Neuronal stem cell (in vitro differentiated cells): ENCODE results near the gene BUD23.

Source experiments
- DNase-seq: peaks from one replicate; pipeline ENCODE4 v3.0.0-alpha.2; 2013; ENCODE audit warnings: low spot score
- H2AFZ ChIP-seq: one replicate; pipeline ENCODE4 v1.6.1; 2013; ENCODE audit warnings: mild to moderate bottlenecking, low read length, inconsistent platforms
- H2AK5ac ChIP-seq: 2 replicates; pipeline ENCODE4 v1.6.1; 2013; ENCODE audit warnings: low read depth, mild to moderate bottlenecking, inconsistent platforms, low read length, moderate library complexity, mixed read lengths
- H2BK120ac ChIP-seq: 2 replicates; pipeline ENCODE4 v1.6.1; 2013; ENCODE audit warnings: low read depth, mild to moderate bottlenecking, inconsistent platforms, low read length, moderate library complexity, mixed read lengths
- H2BK12ac ChIP-seq: one replicate; pipeline ENCODE4 v1.6.1; 2013; ENCODE audit warnings: low read length, inconsistent platforms
- H2BK15ac ChIP-seq: 2 replicates; pipeline ENCODE4 v1.6.1; 2013; ENCODE audit warnings: mild to moderate bottlenecking, low read length, inconsistent platforms, mixed read lengths
- H2BK5ac ChIP-seq: one replicate; pipeline ENCODE4 v1.6.1; 2013; ENCODE audit warnings: inconsistent platforms, mild to moderate bottlenecking, low read length, moderate library complexity
- H3K14ac ChIP-seq: one replicate; pipeline ENCODE4 v1.6.1; 2013; ENCODE audit warnings: low read length, inconsistent platforms
- H3K18ac ChIP-seq: 2 replicates; pipeline ENCODE4 v1.6.1; 2013; ENCODE audit warnings: low read length, inconsistent platforms
- H3K23ac ChIP-seq: 2 replicates; pipeline ENCODE4 v1.6.1; 2013; ENCODE audit warnings: low read depth, mild to moderate bottlenecking, mixed read lengths, low read length, inconsistent platforms; ENCODE audit not compliant: poor library complexity
- H3K27ac ChIP-seq: replicated peaks from 3 replicates; pipeline ENCODE4 v1.5.1; 2013; ENCODE audit warnings: low read length, inconsistent platforms
- H3K27me3 ChIP-seq, 3 experiments: 2 replicates each; pipeline ENCODE4 v1.6.1; 2013; ENCODE audit warnings: low read length in 3 of 3, mild to moderate bottlenecking in 2 of 3, inconsistent platforms in 1 of 3, low read depth in 1 of 3, mixed read lengths in 1 of 3, moderate library complexity in 1 of 3; ENCODE audit not compliant: control insufficient read depth in 3 of 3, insufficient read depth in 3 of 3
- H3K36me3 ChIP-seq, 2 donors: replicated peaks in 1 of 2; 2 replicates each; pipeline ENCODE4 v1.6.1; 2013; ENCODE audit warnings: low read length in 2 of 2; ENCODE audit not compliant: control insufficient read depth in 2 of 2, insufficient read depth in 2 of 2
- H3K4ac ChIP-seq: 2 replicates; pipeline ENCODE4 v1.6.1; 2013; ENCODE audit warnings: inconsistent platforms, mild to moderate bottlenecking, low read length, moderate library complexity
- H3K4me1 ChIP-seq, 2 donors: 1 replicate in 1 of 2; 2 replicates in 1 of 2; pipeline ENCODE4 v1.6.1; 2013; ENCODE audit warnings: low read length in 2 of 2, low read depth in 1 of 2; ENCODE audit not compliant: control insufficient read depth in 2 of 2, insufficient read depth in 1 of 2
- H3K4me2 ChIP-seq: one replicate; pipeline ENCODE4 v1.6.1; 2013; ENCODE audit warnings: mild to moderate bottlenecking, low read length, inconsistent platforms; ENCODE audit not compliant: insufficient read depth, poor library complexity, severe bottlenecking
- H3K4me3 ChIP-seq, 2 donors: 2 replicates each; pipeline ENCODE4 v1.5.1; 2013; ENCODE audit warnings: low read length in 2 of 2, mild to moderate bottlenecking in 2 of 2, inconsistent platforms in 1 of 2, moderate library complexity in 1 of 2
- H3K79me1 ChIP-seq: one replicate; pipeline ENCODE4 v1.6.1; 2013; ENCODE audit warnings: low read depth, mild to moderate bottlenecking, inconsistent platforms, low read length, moderate library complexity
- H3K9ac ChIP-seq: one replicate; pipeline ENCODE4 v1.6.1; 2013; ENCODE audit warnings: mild to moderate bottlenecking, low read depth, low read length, inconsistent platforms; ENCODE audit not compliant: poor library complexity
- H3K9me3 ChIP-seq, 2 donors: replicated peaks in 1 of 2; 2 replicates each; pipeline versions ENCODE3 to v1.6.1; 2013; ENCODE audit warnings: low read length in 2 of 2, mild to moderate bottlenecking in 2 of 2, inconsistent platforms in 1 of 2, low read depth in 1 of 2, mixed read lengths in 1 of 2, moderate library complexity in 1 of 2; ENCODE audit not compliant: control insufficient read depth in 2 of 2, insufficient read depth in 1 of 2
- H4K8ac ChIP-seq: one replicate; pipeline ENCODE4 v1.6.1; 2013; ENCODE audit warnings: low read depth, mild to moderate bottlenecking, inconsistent platforms, low read length, moderate library complexity
- H4K91ac ChIP-seq: one replicate; pipeline ENCODE4 v1.6.1; 2013; ENCODE audit warnings: low read length, low read depth, mild to moderate bottlenecking, inconsistent platforms; ENCODE audit not compliant: poor library complexity
- WGBS, 2 donors: extraction: QIAGEN DNeasy Blood & Tissue Kit; methylation state at CpG; one replicate each; pipeline ENCODE4 v1.1.7; 2013; ENCODE audit warnings: missing lambda C conversion rate in 2 of 2, mixed read lengths in 1 of 2; ENCODE audit not compliant: insufficient read length in 2 of 2, insufficient replicate concordance in 1 of 2; ENCODE audit errors: extremely low coverage in 2 of 2; 5-methylcytosine and 5-hydroxymethylcytosine counted together

BUD23 gene

GRCh38 chr7:73706126-73707044 lies 23.0 kb downstream of the BUD23 start:
- WGBS, 2 donors = no CpG with 5 or more reads among the region's 25 CpGs
- Histone ChIP-seq H2BK12ac (no peak overlapping the region), H3K23ac (peak overlapping the region; percentile 43), H3K18ac (no peak overlapping the region), H3K4me2 (no peak overlapping the region), H4K91ac (no peak overlapping the region), H3K4ac (no peak overlapping the region), H2BK120ac (no peak overlapping the region), H3K9me3 (no peaks in the 10 kb centered on the region), H3K27ac (no peak overlapping the region), H3K79me1 (peaks cover 8% of the 10 kb centered on the region), H2BK5ac (peak overlapping the region; percentile 53), H4K8ac (peak overlapping the region; percentile 48), H2BK15ac (no peak overlapping the region), H3K14ac (peak overlapping the region; percentile 82), H3K4me1 (peaks cover 7 to 13% of the 10 kb centered on the region in 2 donors), H3K36me3 (peaks cover 8 to 10% of the 10 kb centered on the region in 2 donors), H2AFZ (no peak overlapping the region), H3K9ac (peak overlapping the region; percentile 50), H3K4me3 (no peak overlapping the region), H2AK5ac (peak overlapping the region; percentile 56), H3K27me3 (no peaks in the 10 kb centered on the region)
- DNase-seq = no peak

GRCh38 chr7:73707045-73707631 lies 23.7 kb downstream of the BUD23 start:
- Histone ChIP-seq H2BK120ac (no peak overlapping the region), H3K9me3 (no peaks in the 10 kb centered on the region), H3K14ac (peak overlapping the region; percentile 82), H3K9ac (no peak overlapping the region), H4K91ac (no peak overlapping the region), H2BK12ac (no peak overlapping the region), H3K4me2 (no peak overlapping the region), H4K8ac (no peak overlapping the region), H2AFZ (no peak overlapping the region), H3K4ac (no peak overlapping the region), H2AK5ac (no peak overlapping the region), H3K4me3 (no peak overlapping the region), H3K27ac (no peak overlapping the region), H3K18ac (no peak overlapping the region), H2BK15ac (no peak overlapping the region), H3K36me3 (peaks cover 4 to 6% of the 10 kb centered on the region in 2 donors), H2BK5ac (no peak overlapping the region), H3K23ac (no peak overlapping the region), H3K79me1 (peaks cover 8% of the 10 kb centered on the region), H3K4me1 (peaks cover 7 to 13% of the 10 kb centered on the region in 2 donors), H3K27me3 (no peaks in the 10 kb centered on the region)
- no peak for DNase-seq
- no CpG with 5 or more reads among the region's 15 CpGs for WGBS, 2 donors

- H3K4me3 ChIP-seq = no peak overlapping the region
- no peak overlapping the region for H2BK15ac ChIP-seq
- H3K9ac ChIP-seq = peak overlapping the region; percentile 63
- no CpG with 5 or more reads among the region's 16 CpGs for WGBS, 2 donors
- H3K14ac ChIP-seq = peak overlapping the region; percentile 21
- H3K36me3 ChIP-seq = peaks cover 2 to 4% of the 10 kb centered on the region in 2 donors
- H3K4me1 ChIP-seq = peaks cover 2 to 5% of the 10 kb centered on the region in 2 donors
- H3K79me1 ChIP-seq = peaks cover 8% of the 10 kb centered on the region
- H3K4me2 ChIP-seq = no peak overlapping the region
- H3K4ac ChIP-seq = no peak overlapping the region
- H2AFZ ChIP-seq = no peak overlapping the region
- H2BK120ac ChIP-seq = no peak overlapping the region
- H2BK5ac ChIP-seq = no peak overlapping the region
- no peak for DNase-seq
- no peak overlapping the region for H2AK5ac ChIP-seq
- H3K9me3 ChIP-seq = no peaks in the 10 kb centered on the region
- no peak overlapping the region for H3K18ac ChIP-seq
- H2BK12ac ChIP-seq = no peak overlapping the region
- H3K27me3 ChIP-seq = no peaks in the 10 kb centered on the region
- no peak overlapping the region for H4K91ac ChIP-seq
- peak overlapping the region; percentile 31 for H3K23ac ChIP-seq
- no peak overlapping the region for H3K27ac ChIP-seq
- no peak overlapping the region for H4K8ac ChIP-seq
Observed at GRCh38 chr7:73708961-73709549, 25.7 kb downstream of the BUD23 start.

GRCh38 chr7:73712773-73713172 lies 29.4 kb downstream of the BUD23 start:
- H3K4me3 ChIP-seq = no peak overlapping the region
- no peak overlapping the region for H4K91ac ChIP-seq
- H3K27ac ChIP-seq = no peak overlapping the region
- no peak overlapping the region for H3K4ac ChIP-seq
- no peak overlapping the region for H3K14ac ChIP-seq
- no peaks in the 10 kb centered on the region for H3K36me3 ChIP-seq
- H3K9ac ChIP-seq = no peak overlapping the region
- no peak overlapping the region for H2BK12ac ChIP-seq
- no peak overlapping the region for H3K18ac ChIP-seq
- H2BK5ac ChIP-seq = no peak overlapping the region
- no peaks in the 10 kb centered on the region for H3K9me3 ChIP-seq
- H3K4me2 ChIP-seq = no peak overlapping the region
- no peak for DNase-seq
- no peak overlapping the region for H2BK120ac ChIP-seq
- H2BK15ac ChIP-seq = no peak overlapping the region
- peaks cover 0 to 3% of the 10 kb centered on the region in 2 donors for H3K4me1 ChIP-seq
- no CpG with 5 or more reads among the region's 1 CpG for WGBS, 2 donors
- no peak overlapping the region for H2AK5ac ChIP-seq
- peaks cover 10% of the 10 kb centered on the region for H3K79me1 ChIP-seq
- no peak overlapping the region for H2AFZ ChIP-seq
- H3K23ac ChIP-seq = no peak overlapping the region
- no peak overlapping the region for H4K8ac ChIP-seq
- H3K27me3 ChIP-seq = peaks cover 0 to under 1% (median 0%) of the 10 kb centered on the region in 3 experiments
